GM18868 (cell line): ENCODE measurements around the gene LRRC25.
A peak's percentile ranks its signal among the peaks of the same experiment; 100 is the strongest.

Experiments
- ATAC-seq: cut with Tn5 transposase; IDR thresholded peaks from one replicate; pipeline ENCODE4 v1.9.1; 2021; ENCODE audit warnings: mild to moderate bottlenecking, moderate library complexity; ENCODE audit not compliant: unreplicated experiment

The LRRC25 gene

DNA sequence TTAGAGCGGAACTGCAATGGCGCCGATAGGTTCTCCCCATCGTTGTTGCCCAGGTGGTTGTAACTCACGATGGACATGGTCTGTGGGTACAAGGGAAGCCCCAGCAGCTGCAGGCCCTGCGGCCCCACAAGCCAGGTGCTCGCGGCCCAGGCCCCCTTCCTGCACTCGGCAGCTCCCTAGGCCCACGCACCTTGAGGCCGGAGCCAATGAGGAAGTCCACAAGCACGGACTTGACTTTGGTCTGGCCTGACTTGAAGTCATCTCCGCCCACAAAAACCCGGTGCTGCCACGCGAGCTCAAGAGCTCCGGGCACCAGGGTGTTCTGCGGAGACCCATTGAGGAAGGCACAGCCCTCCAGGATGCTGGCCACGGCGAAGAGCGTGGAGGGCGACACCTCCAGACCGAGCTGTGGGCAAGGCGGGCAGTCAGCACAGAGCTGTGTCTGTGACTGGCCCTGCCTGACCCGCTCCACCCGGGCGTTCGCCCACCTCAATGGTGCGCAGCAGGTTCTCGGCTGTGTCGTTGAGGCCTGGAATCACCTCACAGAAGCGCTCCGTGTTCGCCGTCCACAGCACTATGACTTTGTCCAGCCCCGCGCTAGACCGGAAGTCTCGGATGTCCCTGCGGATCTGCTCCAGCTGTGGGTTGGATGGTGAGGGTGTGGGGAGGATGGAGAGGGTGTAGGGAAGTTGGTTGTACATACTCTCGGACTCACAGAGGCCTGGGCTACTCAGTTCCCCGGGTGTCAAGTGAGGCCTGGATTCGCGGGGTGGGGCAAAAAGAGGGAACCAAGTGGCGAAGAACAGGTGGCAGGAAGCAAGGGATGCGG, 38.6 kb upstream of the LRRC25 start:
- ATAC-seq = no peak

DNA sequence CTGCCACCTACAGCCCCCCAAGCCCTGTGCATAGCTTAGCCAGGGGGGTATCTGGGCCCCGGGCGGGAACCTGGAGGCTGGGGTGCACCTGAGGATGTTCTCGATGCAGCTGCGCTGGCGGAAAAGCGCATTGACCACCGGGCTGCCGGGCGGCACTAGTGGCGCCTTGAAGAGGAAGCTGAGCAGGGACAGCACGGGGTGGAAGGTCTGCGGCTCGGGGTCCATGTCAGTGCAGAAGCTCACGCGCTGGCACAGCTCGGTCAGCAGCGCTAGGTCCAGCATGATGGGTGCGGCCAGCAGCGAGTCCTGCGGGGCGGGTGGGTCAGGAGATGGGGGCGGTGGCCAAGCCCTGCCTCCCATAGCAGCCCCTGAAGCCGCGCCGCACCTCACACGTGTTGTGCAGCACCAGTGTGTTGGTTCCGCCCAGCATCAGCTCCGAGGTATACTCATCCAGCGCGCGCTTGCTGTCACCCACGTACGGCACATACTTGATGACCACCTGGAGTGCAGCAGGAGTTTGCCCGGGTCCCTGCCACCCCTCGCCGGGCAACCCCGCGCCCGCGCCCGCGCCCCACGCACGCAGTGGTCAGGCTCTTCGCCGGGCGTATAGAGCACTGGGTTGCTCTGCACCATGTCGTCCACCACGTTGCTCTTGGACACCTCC, 37.9 kb upstream of the LRRC25 start:
- no peak for ATAC-seq

DNA sequence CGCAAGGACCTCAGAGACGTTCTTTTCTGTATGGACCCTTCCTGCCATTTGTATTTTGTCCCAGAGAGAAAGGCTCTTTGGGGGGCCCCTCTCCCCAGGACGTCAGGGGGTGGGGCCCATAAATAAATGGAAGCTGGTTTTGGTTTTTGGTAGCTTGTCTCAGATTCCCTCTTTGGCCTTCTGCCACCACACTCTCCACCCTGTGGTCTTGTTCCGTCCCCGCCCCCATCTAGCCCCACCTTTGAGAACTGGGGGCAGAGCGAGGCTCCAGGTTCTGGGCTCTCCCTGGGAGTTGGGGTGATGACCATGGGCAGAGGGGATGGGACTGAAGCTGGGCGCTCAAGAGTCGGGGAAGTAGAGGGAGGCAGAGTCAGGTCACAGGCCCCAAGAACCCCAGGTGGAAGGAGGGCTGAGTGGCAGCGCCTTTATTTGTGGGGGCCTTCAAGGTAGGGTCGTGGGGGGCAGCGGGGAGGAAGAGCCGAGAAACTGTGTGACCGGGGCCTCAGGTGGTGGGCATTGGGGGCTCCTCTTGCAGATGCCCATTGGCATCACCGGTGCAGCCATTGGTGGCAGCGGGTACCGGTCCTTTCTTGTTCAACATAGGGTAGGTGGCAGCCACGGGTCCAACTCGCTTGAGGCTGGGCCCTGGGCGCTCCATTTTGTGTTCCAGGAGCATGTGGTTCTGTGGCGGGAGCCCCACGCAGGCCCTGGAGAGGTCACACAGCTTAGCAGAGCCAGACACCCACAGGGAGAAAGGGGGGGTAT, 37.2 kb upstream of the LRRC25 start:
- ATAC-seq = no peak

DNA sequence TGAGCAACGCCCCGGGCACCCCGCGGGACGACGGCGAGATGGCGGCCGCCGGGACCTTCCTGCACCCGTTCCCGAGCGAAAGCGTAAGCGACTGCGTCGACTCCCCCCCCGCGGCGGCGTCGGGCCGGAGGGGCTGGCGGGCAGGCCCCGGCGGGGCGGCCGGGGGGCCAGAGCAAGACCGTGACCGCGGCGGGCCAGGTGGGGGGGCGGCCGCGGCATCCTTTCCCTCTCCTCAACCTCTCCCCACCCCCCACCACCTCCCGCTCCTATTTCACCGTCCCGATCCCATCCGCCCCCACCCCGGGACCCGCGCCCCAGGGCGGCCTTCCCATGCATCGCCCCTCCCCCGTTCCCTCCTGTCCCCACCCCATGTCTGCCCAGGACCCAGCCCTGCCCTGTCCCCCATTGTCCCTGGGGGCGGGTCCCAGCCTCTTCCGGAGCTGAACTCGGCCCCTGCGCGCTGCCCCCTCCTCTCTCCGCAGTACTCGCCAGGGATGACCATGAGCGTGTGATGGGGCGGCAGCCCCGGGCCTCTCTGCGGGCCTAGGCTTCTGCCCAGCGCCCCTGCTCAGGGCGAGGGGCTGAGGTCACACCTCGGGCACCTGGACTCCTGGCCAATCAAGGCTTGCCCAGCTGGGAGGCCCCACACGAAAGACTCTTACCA, 36.4 kb upstream of the LRRC25 start:
- no peak for ATAC-seq

DNA sequence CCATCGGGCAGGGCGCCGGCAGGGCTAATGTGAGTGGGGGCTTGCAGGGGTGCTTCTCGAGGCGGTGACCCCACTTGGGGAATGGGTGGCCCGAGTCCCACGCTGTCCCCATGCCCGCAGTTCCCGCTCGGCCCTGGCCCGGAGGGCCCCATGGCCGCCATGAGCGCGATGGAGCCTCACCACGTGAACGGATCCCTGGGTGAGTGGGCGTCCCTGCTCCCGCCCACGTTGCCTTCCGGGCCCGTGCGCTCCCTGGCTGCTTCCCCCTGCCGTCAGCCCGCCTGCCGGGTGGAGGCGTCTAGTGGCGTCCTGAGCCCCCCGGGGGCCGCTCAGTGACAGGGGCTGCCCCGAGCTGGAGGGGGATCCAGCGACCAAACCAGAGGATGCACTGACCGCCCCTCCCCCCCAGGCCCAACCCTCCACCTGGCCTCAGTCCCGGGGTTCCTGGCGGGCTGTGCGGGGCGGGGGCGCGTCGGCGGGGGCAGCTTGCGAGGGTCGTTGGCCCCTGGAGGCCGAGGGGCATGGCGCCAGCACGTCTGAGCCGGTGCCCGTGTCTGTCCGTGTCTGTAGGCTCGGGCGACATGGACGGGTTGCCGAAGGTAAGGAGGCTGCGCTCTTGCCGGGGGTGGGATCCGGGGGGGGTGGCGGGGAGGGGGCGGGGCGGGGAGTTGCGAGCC, 35.7 kb upstream of the LRRC25 start:
- no peak for ATAC-seq

DNA sequence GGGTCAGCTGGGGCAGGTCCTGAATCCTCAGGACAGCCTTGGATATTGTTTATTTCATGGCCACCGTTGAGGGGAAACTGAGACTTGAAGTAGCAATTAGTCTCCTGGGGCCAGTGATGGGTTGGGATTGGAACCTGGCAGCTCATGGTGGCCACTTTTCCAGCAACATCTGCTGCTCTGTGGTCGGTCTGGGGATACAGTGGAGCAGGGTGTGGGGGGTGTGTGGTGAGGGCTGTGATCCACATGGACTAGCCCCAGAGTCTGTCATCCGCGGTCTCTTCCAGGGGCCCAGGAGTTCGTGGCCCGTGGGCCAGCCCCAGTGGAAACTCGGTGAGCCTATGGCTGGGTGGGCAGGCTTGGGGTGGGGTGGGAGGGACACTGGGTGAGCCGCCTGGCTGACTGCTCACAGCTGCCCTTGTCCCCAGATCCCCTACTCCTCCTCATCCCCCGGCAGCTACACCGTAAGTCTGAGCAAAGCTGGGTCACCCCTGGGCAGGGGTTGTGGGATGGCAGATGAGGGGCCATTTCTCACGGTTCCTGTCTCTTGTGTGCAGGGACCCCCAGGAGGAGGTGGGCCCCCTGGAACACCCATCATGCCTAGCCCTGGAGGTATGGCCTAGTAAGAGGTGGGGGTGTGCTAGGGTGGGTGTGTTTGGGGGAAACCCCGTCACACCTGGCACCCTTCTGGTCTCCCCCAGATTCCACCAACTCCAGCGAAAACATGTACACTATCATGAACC, 35.0 kb upstream of the LRRC25 start:
- no peak for ATAC-seq

DNA sequence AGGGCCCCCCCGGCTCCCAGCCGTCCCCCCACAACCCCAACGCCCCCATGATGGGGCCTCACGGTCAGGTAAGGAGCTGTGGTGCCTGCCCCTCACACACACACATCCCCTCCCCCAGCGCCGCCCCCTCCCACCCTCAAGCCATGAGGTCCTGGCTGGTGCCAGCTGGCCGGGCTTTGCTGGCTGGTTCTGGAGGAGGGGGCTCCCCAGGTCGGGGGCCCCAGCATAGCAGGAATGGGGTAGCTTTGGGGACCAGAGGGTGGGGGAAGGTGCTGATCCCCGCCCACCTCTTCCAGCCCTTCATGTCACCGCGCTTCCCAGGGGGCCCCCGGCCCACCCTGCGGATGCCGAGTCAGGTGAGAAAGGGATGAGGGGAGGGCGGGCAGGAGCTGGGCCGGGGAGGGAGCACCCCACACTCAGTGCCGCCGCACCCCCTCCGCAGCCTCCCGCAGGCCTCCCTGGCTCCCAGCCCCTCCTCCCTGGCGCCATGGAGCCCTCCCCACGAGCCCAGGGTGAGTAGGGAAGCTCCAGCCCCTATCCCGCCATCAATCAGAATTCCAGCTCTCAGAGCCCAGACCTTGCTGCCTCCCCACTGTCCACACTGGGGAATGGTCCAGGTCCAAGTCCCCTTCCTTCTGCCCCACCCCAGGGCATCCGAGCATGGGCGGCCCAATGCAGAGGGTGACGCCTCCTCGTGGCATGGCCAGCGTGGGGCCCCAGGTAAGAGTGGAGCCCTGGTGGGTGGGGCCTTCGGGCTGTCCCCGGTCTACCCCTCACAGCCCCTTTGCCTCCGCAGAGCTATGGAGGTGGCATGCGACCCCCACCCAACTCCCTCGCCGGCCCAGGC, 34.2 kb upstream of the LRRC25 start:
- ATAC-seq = no peak

DNA sequence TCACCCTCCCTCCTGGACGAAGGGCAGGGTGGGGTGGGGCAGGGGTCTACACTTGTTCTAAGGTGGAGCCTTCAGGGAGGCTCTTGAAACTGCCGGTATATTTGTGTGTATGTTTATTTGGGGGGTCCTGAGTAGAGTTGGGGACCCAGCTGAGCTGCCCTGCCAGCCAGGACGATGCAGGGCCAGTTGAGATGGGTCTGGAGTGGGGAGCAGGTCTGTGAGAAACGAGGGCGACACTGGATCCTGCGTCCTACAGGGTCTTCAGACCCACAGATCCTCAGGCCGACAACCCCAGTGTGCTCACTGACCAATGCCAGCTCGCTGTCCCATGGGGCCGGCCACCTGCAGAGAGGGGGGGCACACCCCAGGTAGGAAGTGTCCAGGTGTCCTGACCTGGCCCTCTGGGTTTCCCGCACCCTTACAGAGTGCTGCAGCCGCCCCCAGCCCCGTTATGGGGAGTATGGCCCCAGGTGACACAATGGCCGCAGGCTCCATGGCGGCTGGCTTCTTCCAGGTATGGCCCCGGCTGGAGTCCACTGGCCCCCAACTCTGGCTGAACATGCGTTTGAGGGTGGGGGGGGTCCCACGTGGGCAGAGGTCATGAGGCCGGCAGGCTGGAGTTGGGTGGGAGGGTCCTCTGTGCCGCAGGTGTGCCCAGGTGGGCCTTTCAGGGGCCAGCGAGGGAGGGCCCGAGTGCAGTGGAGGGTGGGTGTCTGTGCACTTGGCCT, 33.2 kb upstream of the LRRC25 start:
- no peak for ATAC-seq

DNA sequence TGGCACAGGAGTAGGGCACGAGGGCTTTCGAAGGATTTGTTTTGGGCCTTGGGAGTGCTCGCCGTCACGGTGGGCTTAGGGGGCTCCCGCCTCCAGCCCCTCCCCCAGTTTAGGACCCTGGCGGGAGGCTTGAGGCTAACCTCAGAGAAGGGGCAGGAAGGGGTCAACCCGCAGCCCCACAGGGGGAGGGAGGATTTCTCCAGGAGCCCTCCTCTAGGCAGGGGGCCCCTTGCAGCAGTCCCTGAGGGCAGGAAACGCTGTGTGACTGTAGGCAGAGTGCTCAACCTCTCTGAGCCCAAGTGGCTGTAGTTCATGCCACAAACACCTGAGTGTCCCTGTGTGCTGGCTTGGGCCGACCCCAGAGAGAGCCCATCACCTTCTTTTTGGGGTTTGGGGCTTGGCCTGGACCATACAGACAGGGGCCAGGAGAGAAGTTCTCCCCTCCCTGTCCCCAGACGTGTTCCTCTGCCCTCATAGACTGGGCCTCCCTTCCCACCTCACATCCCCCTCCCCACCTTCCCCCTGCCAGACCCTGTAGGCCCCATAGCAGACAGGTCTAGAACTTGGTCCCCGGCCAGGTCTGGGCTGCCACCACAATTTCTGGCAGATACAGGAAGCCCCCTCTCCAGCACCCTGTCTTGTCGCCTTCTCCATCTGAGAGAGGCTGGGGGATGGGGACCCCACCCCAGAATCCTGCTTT, 32.4 kb upstream of the LRRC25 start:
- no peak for ATAC-seq

DNA sequence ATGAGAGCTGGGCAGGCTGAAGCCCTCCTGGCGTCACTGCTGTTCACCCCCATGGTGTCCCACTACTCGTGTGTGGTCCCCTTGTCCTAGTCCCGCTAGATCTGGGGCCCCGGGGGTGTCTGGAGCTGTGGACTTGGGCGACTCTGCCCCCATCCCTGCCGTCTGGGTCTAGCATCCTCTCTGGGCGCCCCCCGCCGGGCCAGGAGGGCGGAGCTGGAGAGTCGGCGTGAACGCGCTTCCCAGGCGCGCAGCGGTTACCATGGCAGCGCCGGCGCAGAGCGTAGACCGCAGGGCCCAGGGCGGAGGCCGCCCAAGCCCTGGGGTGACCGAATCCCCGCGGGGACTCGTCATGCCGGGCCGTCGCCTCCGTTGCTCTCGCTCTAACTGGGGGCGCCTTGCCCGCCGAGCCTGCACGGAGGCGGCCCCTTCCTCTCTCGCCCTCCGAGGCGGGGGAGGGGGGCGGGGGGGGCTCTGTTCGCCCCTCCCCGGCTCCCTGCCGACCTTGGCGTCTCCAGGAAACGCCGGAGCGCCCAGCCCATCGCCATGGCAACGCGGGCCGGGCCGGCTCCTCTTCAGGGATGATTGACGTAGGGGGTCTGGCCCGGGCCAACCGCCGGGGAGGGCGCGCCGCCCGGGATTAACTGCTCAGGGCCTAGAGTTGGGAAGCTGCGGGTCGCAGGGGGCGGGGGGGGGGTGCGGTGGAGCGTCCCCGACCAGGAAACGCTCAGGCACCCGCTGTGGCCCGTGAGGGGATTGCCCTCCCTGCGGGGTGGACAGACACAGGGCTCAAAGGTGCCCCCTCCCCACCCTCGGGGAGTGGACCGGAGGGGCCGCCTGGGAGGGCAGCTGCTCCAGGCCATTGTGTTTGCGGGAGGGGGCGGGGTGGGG, 31.6 kb upstream of the LRRC25 start:
- ATAC-seq = peak; percentile 71

DNA sequence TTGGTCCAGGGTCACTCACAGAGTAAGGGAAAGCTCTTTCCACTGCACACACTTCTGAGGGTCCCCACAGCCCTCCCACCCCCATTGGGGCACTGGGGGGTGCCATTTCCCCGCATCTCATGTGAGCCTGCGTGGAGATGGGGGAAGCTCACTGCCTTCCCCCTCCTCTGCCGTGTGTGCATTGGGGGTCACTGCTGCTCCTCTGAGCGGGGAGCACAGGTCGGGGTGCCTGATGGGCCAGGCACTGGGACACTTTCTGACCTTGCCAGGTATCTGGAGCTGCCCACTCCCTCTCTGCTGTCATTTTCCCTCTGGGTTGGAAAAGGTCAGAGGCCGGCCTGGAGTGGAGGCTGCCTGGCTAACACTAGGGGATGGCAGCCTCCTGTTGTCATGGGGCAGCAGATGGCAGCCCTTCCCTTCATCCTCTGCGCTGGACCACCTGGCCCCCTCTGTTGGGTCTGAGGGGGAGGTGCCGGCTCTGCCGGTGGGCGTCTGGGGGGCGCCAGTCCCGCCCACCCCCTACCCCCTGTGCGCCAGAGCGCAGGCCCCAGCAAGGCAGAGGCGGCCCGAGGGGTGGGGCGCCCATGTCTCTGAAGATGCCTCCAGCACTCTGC, 30.9 kb upstream of the LRRC25 start:
- ATAC-seq = no peak

DNA sequence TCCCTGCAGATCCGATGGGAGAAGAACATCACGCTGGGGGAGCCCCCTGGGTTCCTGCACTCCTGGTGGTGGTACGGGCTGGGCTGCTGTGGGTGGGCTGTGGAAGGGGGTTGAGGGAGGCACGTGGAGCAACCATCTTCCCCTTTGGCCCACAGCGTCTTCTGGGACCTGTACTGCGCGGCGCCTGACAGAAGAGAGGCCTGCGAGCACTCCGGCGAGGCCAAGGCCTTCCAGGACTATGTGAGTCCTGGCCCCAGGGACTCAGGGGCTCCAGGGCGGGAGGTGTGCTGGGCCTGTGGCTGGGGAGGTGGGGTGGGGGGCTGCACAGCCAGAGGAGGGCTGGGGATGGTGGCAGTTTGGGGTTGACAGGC, 30.3 kb upstream of the LRRC25 start:
- ATAC-seq = no peak

DNA sequence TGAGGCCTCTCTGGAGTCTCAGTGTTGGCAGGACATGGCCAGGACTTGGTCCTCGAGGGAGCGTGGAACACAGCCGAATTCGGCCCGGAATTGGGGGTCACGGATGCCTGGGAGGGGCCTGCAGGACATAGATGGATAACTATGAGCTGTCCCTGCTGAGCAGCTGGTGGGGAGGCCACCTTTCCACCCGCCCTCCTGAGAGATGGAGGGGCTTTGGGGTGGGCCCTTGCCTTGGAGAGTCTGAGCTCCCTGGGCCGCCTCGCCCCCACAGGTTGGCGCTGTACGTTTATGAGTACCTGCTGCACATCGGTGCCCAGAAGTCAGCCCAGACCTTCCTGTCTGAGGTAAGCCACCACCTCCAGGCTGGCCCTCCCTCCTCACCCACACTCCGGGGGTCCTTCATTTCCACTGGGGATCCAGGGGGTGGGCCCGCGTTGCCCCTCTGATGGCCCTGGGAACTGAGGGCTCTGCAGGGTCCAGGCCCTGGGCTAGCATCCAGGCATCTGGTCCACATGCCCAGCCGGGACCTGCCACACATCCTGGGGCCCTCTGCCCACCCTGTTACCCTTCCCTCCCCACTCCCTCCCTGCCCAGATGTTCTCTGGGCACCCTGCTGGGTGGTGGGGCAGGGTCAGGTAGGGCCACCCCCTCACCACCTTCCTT, 29.8 kb upstream of the LRRC25 start:
- ATAC-seq = no peak

DNA sequence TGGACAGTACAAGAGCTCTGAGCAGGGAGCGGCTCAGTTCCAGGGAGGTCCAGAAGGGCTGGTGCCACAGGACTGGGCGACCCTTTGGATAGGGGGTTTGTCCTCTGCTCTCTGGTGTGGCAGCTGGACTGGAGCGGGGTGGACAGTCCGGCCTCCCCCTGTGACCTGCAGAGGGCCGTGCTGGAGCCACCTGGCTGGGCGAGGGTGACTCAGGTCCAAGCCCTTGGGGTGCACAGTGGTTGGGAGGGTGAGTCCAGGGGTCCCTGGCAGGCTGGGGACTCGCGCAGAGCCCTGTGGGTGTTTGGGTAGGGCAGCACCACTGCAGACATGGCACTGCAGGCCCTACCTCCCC, 29.0 kb upstream of the LRRC25 start:
- no peak for ATAC-seq

DNA sequence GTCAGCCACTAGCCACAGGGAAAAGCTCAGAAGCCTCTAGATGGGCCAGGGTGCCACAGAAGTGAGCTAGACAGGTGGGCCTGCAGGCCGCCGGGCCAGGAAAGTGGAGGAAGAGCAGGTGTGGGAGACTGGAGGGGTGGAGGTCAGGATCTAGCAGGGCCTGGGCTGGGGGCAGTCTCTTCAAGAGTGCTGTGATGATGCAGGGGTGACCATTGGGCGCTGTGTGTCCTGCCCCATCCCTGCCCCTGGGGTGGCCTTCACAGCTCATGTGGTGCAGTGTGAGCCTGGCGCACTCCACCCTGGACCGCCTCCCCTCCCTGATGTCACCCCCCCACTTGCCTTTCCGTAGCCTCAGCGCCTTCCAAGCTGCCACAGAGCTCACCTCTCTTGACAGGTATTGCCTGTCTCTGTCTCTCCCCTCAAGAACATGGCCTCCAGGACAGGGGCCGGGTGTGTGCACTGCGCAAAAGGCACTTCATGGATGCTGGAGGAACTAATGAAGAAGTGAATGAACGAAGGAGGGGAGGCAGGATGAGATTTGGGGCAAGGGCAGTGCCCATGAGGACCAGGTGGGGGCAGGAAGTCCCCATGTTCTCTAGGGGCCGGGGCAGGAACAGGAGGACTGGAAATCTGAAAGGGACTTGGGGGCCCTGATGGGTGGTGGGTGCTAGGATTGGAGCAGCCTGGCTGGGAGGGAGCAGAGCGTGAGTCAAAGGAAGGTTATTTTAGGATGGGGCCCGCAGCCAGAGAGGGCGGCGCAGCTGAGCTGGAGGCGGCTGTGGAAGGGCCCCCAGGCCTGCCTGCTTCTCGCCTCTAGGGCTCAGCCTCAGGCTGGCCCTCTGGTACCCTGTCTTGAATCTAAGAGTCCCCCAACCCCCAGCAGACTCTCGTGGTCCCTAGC, 28.3 kb upstream of the LRRC25 start:
- ATAC-seq = no peak
